K562 (cell line): ENCODE results near the gene ZBTB39.
"Not testable (repeated sequence)": the region's sequence is repeated elsewhere in the genome, so short reads cannot be mapped to it uniquely, and the experiment has no call there.

Source experiments
- ARID2 ChIP-seq: fragments of 450-650 bp; IDR thresholded peaks from 2 replicates; pipeline ENCODE4 v1.6.1; 2017; ENCODE audit warnings: antibody characterized with exemption, mild to moderate bottlenecking
- EP300 ChIP-seq: IDR thresholded peaks from 2 replicates; pipeline ENCODE4 v1.6.1; 2012; ENCODE audit warnings: low read length, improper control_type of control experiment
- EZH2 ChIP-seq: IDR thresholded peaks from 2 replicates; pipeline ENCODE4 v1.6.1; 2012; ENCODE audit warnings: low read depth, mild to moderate bottlenecking, inconsistent platforms, low read length, borderline replicate concordance
- GABPA ChIP-seq: fragments of 200-800 bp; sonication (Bioruptor generic); conservative IDR thresholded peaks from 2 replicates; pipeline ENCODE4 v1.6.1; 2016; ENCODE audit warnings: low read depth, missing genetic modification characterization, missing compliant biosample characterization
- HDAC2 ChIP-seq: fragments of 450-650 bp; IDR thresholded peaks from 2 replicates; pipeline ENCODE4 v1.6.1; 2016; ENCODE audit warnings: mild to moderate bottlenecking
- NONO ChIP-seq, 2 experiments: fragments of 200-400 bp in 1 of 2; fragments of 450-650 bp in 1 of 2; formaldehyde crosslinking in 1 of 2; IDR thresholded peaks; 2 replicates each; pipeline ENCODE4 v1.6.1; 2017; ENCODE audit warnings: low read depth in 2 of 2, mild to moderate bottlenecking in 2 of 2, moderate library complexity in 2 of 2, low read length in 1 of 2
- POLR2AphosphoS5 ChIP-seq: IDR thresholded peaks from 2 replicates; pipeline ENCODE4 v1.6.1; 2011; ENCODE audit warnings: mild to moderate bottlenecking, low read depth, low read length, moderate library complexity; ENCODE audit not compliant: control insufficient read depth, insufficient read depth
- RB1 ChIP-seq: fragments of 450-650 bp; IDR thresholded peaks from 2 replicates; pipeline ENCODE4 v1.6.1; 2017; ENCODE audit warnings: low read depth, mild to moderate bottlenecking
- RFX5 ChIP-seq: IDR thresholded peaks from 2 replicates; pipeline ENCODE4 v1.6.1; 2011; ENCODE audit warnings: low read depth, mild to moderate bottlenecking, improper control_type of control experiment, low read length
- ZNF766 ChIP-seq: fragments of 200-800 bp; sonication (Bioruptor generic); conservative IDR thresholded peaks from 2 replicates; pipeline ENCODE4 v1.6.1; 2016; ENCODE audit warnings: missing genetic modification characterization, missing compliant biosample characterization

DNA sequence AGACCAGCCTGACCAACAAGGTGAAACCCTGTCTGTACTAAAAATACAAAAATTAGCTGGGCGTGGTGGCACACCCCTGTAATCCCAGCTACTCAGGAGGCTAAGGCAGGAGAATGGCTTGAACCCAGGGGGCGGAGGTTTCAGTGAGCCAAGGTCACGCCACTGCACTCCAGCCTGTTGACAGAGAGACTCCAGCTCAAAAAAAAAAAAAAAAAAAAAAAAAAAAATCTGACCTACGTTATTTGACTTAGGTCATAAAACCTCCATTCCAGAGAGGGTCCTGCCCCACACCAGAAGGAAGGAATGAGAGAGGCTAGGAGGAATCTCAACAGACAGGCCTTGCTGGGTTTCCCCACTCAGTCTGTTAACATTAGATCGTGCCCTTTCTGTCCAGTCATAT is 12.0 kb upstream of the ZBTB39 start:
- TF ChIP-seq RFX5; EP300; EZH2; ARID2; GABPA; NONO (IDR thresholded peaks at IDR 0.05; ENCODE audit: low read depth in 2 of 2, low read length in 1 of 2); RB1; POLR2AphosphoS5; HDAC2; ZNF766 (CRISPR knock-in tag): not testable (repeated sequence)
